Measurements from ENCODE around the gene ADCY1. TPM values are rescaled to one million over a fixed set of nuclear protein-coding genes. Genes with fewer than 3 reads are reported as not detected.

Gene ADCY1
- total and polyA plus RNA-seq, 2 donors (not counting 3 experiments of a cell fraction or from before 2014, with no cell fraction given): 0.52 to 1.6 TPM

DNA sequence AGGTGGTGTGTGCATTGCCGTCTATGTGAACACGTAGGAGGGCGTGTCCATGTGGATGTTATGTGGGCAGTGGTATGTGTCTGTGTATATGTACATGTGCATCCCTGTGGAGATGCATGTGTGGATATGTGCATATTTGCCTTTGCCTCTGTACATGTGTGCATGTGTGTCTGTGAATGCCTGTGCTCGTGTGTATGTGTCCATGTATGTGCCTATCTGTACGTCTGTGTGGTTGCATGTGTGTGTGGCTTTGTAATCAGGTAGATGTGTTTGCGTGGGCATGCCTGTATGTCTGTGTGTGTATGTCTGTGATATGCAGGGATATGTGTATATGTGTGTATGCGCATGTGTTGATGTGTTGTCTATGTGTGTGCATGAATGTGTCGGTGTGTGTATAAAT is 19.7 kb downstream of the ADCY1 start:
- TF ChIP-seq FOS (IDR thresholded peaks at IDR 0.05; ENCODE audit: borderline replicate concordance, insufficient read depth, low read length): no peak
- TF ChIP-seq POLR2AphosphoS5 (IDR thresholded peaks at IDR 0.05; ENCODE audit: insufficient read depth, low read depth, low read length): no peak
- TF ChIP-seq, protein P1, sequence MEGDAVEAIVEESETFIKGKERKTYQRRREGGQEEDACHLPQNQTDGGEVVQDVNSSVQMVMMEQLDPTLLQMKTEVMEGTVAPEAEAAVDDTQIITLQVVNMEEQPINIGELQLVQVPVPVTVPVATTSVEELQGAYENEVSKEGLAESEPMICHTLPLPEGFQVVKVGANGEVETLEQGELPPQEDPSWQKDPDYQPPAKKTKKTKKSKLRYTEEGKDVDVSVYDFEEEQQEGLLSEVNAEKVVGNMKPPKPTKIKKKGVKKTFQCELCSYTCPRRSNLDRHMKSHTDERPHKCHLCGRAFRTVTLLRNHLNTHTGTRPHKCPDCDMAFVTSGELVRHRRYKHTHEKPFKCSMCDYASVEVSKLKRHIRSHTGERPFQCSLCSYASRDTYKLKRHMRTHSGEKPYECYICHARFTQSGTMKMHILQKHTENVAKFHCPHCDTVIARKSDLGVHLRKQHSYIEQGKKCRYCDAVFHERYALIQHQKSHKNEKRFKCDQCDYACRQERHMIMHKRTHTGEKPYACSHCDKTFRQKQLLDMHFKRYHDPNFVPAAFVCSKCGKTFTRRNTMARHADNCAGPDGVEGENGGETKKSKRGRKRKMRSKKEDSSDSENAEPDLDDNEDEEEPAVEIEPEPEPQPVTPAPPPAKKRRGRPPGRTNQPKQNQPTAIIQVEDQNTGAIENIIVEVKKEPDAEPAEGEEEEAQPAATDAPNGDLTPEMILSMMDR (IDR thresholded peaks at IDR 0.05; ENCODE audit: extremely low read depth in 1 of 2, insufficient read depth in 1 of 2, low read depth in 1 of 2, low read length in 2 of 2): no peak
- TF ChIP-seq EZH2 (IDR thresholded peaks at IDR 0.05; ENCODE audit: borderline replicate concordance, low read depth, low read length, severe bottlenecking): no peak
- TF ChIP-seq JUN (IDR thresholded peaks at IDR 0.05; ENCODE audit: borderline replicate concordance, insufficient read depth, insufficient read length, low read depth): no peak
- TF ChIP-seq MYC (IDR thresholded peaks at IDR 0.05; ENCODE audit: low read depth, low read length): no peak
- TF ChIP-seq, protein P2, sequence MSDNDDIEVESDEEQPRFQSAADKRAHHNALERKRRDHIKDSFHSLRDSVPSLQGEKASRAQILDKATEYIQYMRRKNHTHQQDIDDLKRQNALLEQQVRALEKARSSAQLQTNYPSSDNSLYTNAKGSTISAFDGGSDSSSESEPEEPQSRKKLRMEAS (IDR thresholded peaks at IDR 0.05; ENCODE audit: insufficient read depth, insufficient read length): no peak
- no peak for TF ChIP-seq POLR2A (IDR thresholded peaks at IDR 0.05; ENCODE audit: low read depth, low read length)
- TF ChIP-seq GATA2 (IDR thresholded peaks at IDR 0.05; ENCODE audit: insufficient read depth, insufficient read length, low read depth, low read length): no peak
- no peak for FAIRE-seq
- no peaks in the 10 kb centered on the region for H3K36me3 ChIP-seq (ENCODE audit: control insufficient read depth in 2 of 2, extremely low read depth in 1 of 2, insufficient read depth in 2 of 2, low read length in 2 of 2)
- no peaks in the 10 kb centered on the region for H3K4me1 ChIP-seq (ENCODE audit: control insufficient read depth, extremely low read depth, insufficient read depth, low read length)
- H3K79me2 ChIP-seq (ENCODE audit: control insufficient read depth, insufficient read depth, low read length): no peaks in the 10 kb centered on the region
- no TSS peak for BruUV-seq (replicated peaks)
- no peak overlapping the region for H3K4me3 ChIP-seq (replicated peaks in 1 of 3; ENCODE audit: insufficient read depth in 1 of 3, low read depth in 1 of 3, low read length in 3 of 3)
- no peak for DNase-seq (ENCODE audit: low read depth, low spot score)
- H3K27ac ChIP-seq (ENCODE audit: insufficient read depth, low read depth, low read length): no peak overlapping the region
- CTCF ChIA-PET: no interaction called here
- POLR2A ChIA-PET: no interaction called here
- no peak overlapping the region for H2AFZ ChIP-seq (ENCODE audit: low read depth, low read length)
- H3K9me1 ChIP-seq (replicated peaks; ENCODE audit: control insufficient read depth, extremely low read depth, insufficient read depth, low read length): no peaks in the 10 kb centered on the region
- dilution Hi-C loops (cut with MboI; ENCODE audit: extremely low pct_ligation_motif_present, low sequenced_read_pairs) (no loop called here), intact Hi-C loops (cut with micrococcal nuclease) (no loop called here)
- H3K4me2 ChIP-seq (ENCODE audit: insufficient read depth, low read length): no peak overlapping the region
- no peak overlapping the region for H3K9ac ChIP-seq (replicated peaks; ENCODE audit: extremely low read depth, insufficient read depth, low read length)
- no peaks in the 10 kb centered on the region for H3K27me3 ChIP-seq (ENCODE audit: control insufficient read depth in 2 of 2, insufficient read depth in 2 of 2, low read length in 2 of 2)
- no peaks in the 10 kb centered on the region for H3K9me3 ChIP-seq (replicated peaks; ENCODE audit: control insufficient read depth, insufficient read depth, low read length)
- no peaks in the 10 kb centered on the region for H4K20me1 ChIP-seq (replicated peaks; ENCODE audit: control insufficient read depth, extremely low read depth, insufficient read depth, low read length)

Data from endothelial cell of umbilical vein (primary cell).